Fibroblast of villous mesenchyme (primary cell): Measurements from ENCODE around the gene VPS8. TPM values are rescaled to one million over a fixed set of nuclear protein-coding genes. Genes with fewer than 3 reads are reported as not detected.

Experiments
- DNase-seq: peaks from one replicate; pipeline ENCODE4 v3.0.0-alpha.2; 2010; ENCODE audit warnings: low read depth
- H3K4me3 ChIP-seq: 2 replicates; pipeline ENCODE4 v1.5.1; 2011; ENCODE audit warnings: low read depth, mild to moderate bottlenecking, low read length
- CTCF ChIP-seq: IDR thresholded peaks from 2 replicates; pipeline ENCODE4 v1.5.1; 2012; ENCODE audit warnings: low read depth, mild to moderate bottlenecking, low read length; ENCODE audit not compliant: insufficient read depth
- total RNA-seq: library from RNA; depleted of rRNA; stranded (reverse); fragments of >200 nt; gene quantifications from 2 replicates; pipeline ENCODE4 v1.2.3, GENCODE V29; 2012

Gene VPS8
- total RNA-seq, 1 donor = 92.8 TPM

GRCh38 chr3:185066251-185066650 is 254.3 kb downstream of the VPS8 start:
- TF ChIP-seq CTCF = no peak
- no peak for DNase-seq
- H3K4me3 ChIP-seq = no peak overlapping the region

- H3K4me3 ChIP-seq = no peak overlapping the region
- TF ChIP-seq CTCF = no peak
- DNase-seq = no peak
Measured at GRCh38 chr3:185067173-185067572, 255.2 kb downstream of the VPS8 start.

GRCh38 chr3:185069037-185070030 is 257.4 kb downstream of the VPS8 start:
- H3K4me3 ChIP-seq = no peak overlapping the region
- no peak for DNase-seq
- TF ChIP-seq CTCF = no peak

GRCh38 chr3:185070491-185071286 is 258.7 kb downstream of the VPS8 start:
- peak; percentile 37 for TF ChIP-seq CTCF
- DNase-seq = peak; percentile 20
- H3K4me3 ChIP-seq = no peak overlapping the region

- no peak for DNase-seq
- no peak for TF ChIP-seq CTCF
- H3K4me3 ChIP-seq = no peak overlapping the region
Measured at GRCh38 chr3:185071287-185071800, 259.4 kb downstream of the VPS8 start.

- H3K4me3 ChIP-seq = no peak overlapping the region
- no peak for DNase-seq
- TF ChIP-seq CTCF = no peak
Measured at GRCh38 chr3:185075547-185075946, 263.6 kb downstream of the VPS8 start.
